Activated naive CD8-positive, alpha-beta T cell treated with anti-CD3 and anti-CD28 coated beads, Interleukin-2, amount 50 U/mL, for 24 hours (primary cell): ENCODE data around the gene ZNF787.

Experiments
- ATAC-seq: fragments of 150-1000 bp; cut with Tn5 transposase; one replicate; pipeline ENCODE4 v1.10.0; 2021
- DNase-seq: peaks from one replicate; pipeline ENCODE4 v3.0.0; 2021
- H3K27ac Mint-ChIP-seq: one replicate; pipeline ENCODE4 v1.8.0; 2021; ENCODE audit warnings: mild to moderate bottlenecking, mixed read lengths
- H3K27me3 Mint-ChIP-seq: one replicate; pipeline ENCODE4 v1.8.0; 2021; ENCODE audit warnings: mixed read lengths
- H3K36me3 Mint-ChIP-seq: one replicate; pipeline ENCODE4 v1.8.0; 2021; ENCODE audit warnings: low read depth, mixed read lengths
- H3K4me1 Mint-ChIP-seq: one replicate; pipeline ENCODE4 v1.8.0; 2021; ENCODE audit warnings: mixed read lengths
- H3K4me3 Mint-ChIP-seq: one replicate; pipeline ENCODE4 v1.8.0; 2021; ENCODE audit warnings: mild to moderate bottlenecking, moderate library complexity, mixed read lengths
- H3K9me3 Mint-ChIP-seq: one replicate; pipeline ENCODE4 v1.8.0; 2021; ENCODE audit warnings: mixed read lengths

Gene ZNF787

GRCh38 chr19:56084835-56085536 lies 36.1 kb downstream of the ZNF787 start:
- no peak for ATAC-seq
- H3K9me3 Mint-ChIP-seq, result no peaks in the 10 kb centered on the region

GRCh38 chr19:56083668-56084067 lies 37.4 kb downstream of the ZNF787 start:
- Mint-ChIP-seq H3K27ac (no peak overlapping the region), H3K9me3 (no peaks in the 10 kb centered on the region), H3K4me3 (no peak overlapping the region), H3K4me1 (peaks cover 10% of the 10 kb centered on the region), H3K27me3 (peaks cover 12% of the 10 kb centered on the region), H3K36me3 (no peaks in the 10 kb centered on the region)
- DNase-seq (no peak), ATAC-seq (no peak)

More at GRCh38 chr19:56084835-56085536, 36.1 kb downstream of the ZNF787 start:
- Mint-ChIP-seq H3K4me3 (no peak overlapping the region), H3K4me1 (peaks cover 10% of the 10 kb centered on the region), H3K27me3 (peaks cover 12% of the 10 kb centered on the region), H3K27ac (no peak overlapping the region), H3K36me3 (peaks cover under 1% of the 10 kb centered on the region)
- DNase-seq, result no peak

GRCh38 chr19:56080669-56081401 lies 40.3 kb downstream of the ZNF787 start:
- peak overlapping the region; percentile 35 for H3K27ac Mint-ChIP-seq
- peaks cover 12% of the 10 kb centered on the region for H3K27me3 Mint-ChIP-seq
- H3K9me3 Mint-ChIP-seq, result no peaks in the 10 kb centered on the region
- H3K4me1 Mint-ChIP-seq, result peaks cover 10% of the 10 kb centered on the region
- DNase-seq (peak; percentile 82), ATAC-seq (peak; percentile 73)
- no peaks in the 10 kb centered on the region for H3K36me3 Mint-ChIP-seq
- H3K4me3 Mint-ChIP-seq, result peak overlapping the region; percentile 67

- no peak overlapping the region for H3K4me3 Mint-ChIP-seq
- no peak overlapping the region for H3K27ac Mint-ChIP-seq
- peaks cover 12% of the 10 kb centered on the region for H3K27me3 Mint-ChIP-seq
- no peak for DNase-seq
- H3K4me1 Mint-ChIP-seq, result peaks cover 10% of the 10 kb centered on the region
- no peaks in the 10 kb centered on the region for H3K9me3 Mint-ChIP-seq
- H3K36me3 Mint-ChIP-seq, result no peaks in the 10 kb centered on the region
- ATAC-seq, result no peak
These were observed 41.5 kb downstream of the ZNF787 start for GRCh38 chr19:56079609-56080008.

- Mint-ChIP-seq H3K9me3 (no peaks in the 10 kb centered on the region), H3K4me1 (peaks cover 9% of the 10 kb centered on the region), H3K27ac (no peak overlapping the region), H3K27me3 (peaks cover 9% of the 10 kb centered on the region), H3K4me3 (no peak overlapping the region), H3K36me3 (no peaks in the 10 kb centered on the region)
- peak; percentile 65 for DNase-seq
- ATAC-seq, result no peak
These were observed 44.6 kb downstream of the ZNF787 start for GRCh38 chr19:56076498-56076897.

GRCh38 chr19:56071151-56071550 lies 49.9 kb downstream of the ZNF787 start:
- H3K4me3 Mint-ChIP-seq, result no peak overlapping the region
- no peaks in the 10 kb centered on the region for H3K9me3 Mint-ChIP-seq
- no peaks in the 10 kb centered on the region for H3K36me3 Mint-ChIP-seq
- ATAC-seq, result no peak
- peaks cover 2% of the 10 kb centered on the region for H3K27me3 Mint-ChIP-seq
- H3K27ac Mint-ChIP-seq, result no peak overlapping the region
- no peak for DNase-seq
- H3K4me1 Mint-ChIP-seq, result peaks cover 4% of the 10 kb centered on the region

GRCh38 chr19:56069642-56070041 lies 51.5 kb downstream of the ZNF787 start:
- H3K27me3 Mint-ChIP-seq, result peaks cover 13% of the 10 kb centered on the region
- no peak overlapping the region for H3K27ac Mint-ChIP-seq
- H3K4me1 Mint-ChIP-seq, result peaks cover 4% of the 10 kb centered on the region
- H3K36me3 Mint-ChIP-seq, result no peaks in the 10 kb centered on the region
- ATAC-seq, result no peak
- H3K4me3 Mint-ChIP-seq, result no peak overlapping the region
- no peaks in the 10 kb centered on the region for H3K9me3 Mint-ChIP-seq
- DNase-seq, result no peak

- peak overlapping the region; percentile 29 for H3K4me3 Mint-ChIP-seq
- no peaks in the 10 kb centered on the region for H3K9me3 Mint-ChIP-seq
- peak; percentile 68 for ATAC-seq
- peak; percentile 69 for DNase-seq
- H3K36me3 Mint-ChIP-seq, result no peaks in the 10 kb centered on the region
- peaks cover 31% of the 10 kb centered on the region for H3K27me3 Mint-ChIP-seq
- H3K4me1 Mint-ChIP-seq, result peaks cover 4% of the 10 kb centered on the region
- no peak overlapping the region for H3K27ac Mint-ChIP-seq
These were observed 54.7 kb downstream of the ZNF787 start for GRCh38 chr19:56066152-56067023.

GRCh38 chr19:56053596-56053995 lies 67.5 kb downstream of the ZNF787 start:
- no peak overlapping the region for H3K27ac Mint-ChIP-seq
- no peak for DNase-seq
- no peaks in the 10 kb centered on the region for H3K36me3 Mint-ChIP-seq
- no peak overlapping the region for H3K4me3 Mint-ChIP-seq
- ATAC-seq, result no peak
- no peaks in the 10 kb centered on the region for H3K4me1 Mint-ChIP-seq
- H3K27me3 Mint-ChIP-seq, result peaks cover 12% of the 10 kb centered on the region
- peaks cover 6% of the 10 kb centered on the region for H3K9me3 Mint-ChIP-seq
